HepG2 (cell line): ENCODE results near the gene LUC7L2. TPM values are rescaled to one million over a fixed set of nuclear protein-coding genes. Genes with fewer than 3 reads are reported as not detected.

Source experiments
- ATAC-seq: fragments of 200-7000 bp; cut with Tn5 transposase; 3 replicates; pipeline ENCODE4 v1.9.1; 2020; ENCODE audit warnings: mild to moderate bottlenecking, moderate library complexity
- BruUV-seq: library from RNA; stranded (reverse); fragments of 400-500 nt; replicated peaks from 2 replicates; lab custom pipeline; 2021; lab: Mats Ljungman, UMichigan
- CTCF ChIA-PET: fragments of 300-600 bp; formaldehyde crosslinking; extraction: SDS; loops from one replicate; lab custom pipeline; 2021; ENCODE audit warnings: low total read pairs, inconsistent platforms, low intra/inter-chr PET ratio; lab: Yijun Ruan, JAX
- POLR2A ChIA-PET: fragments of 350-600 bp; sonication (Branson Sonifier 250); formaldehyde crosslinking; loops from one replicate; lab custom pipeline; 2020; ENCODE audit warnings: antibody characterized with exemption, inconsistent platforms; lab: Yijun Ruan, JAX
- DNase-seq: peaks from one replicate; pipeline ENCODE4 v3.0.0-alpha.2; 2015; ENCODE audit warnings: low spot score
- FAIRE-seq: peaks from 3 replicates; lab custom pipeline; 2011; peaks lifted over from hg19 to GRCh38; lab: Jason Lieb, UNC
- H2AFZ ChIP-seq: one replicate; pipeline ENCODE4 v1.6.1; 2011; ENCODE audit warnings: low read length, inconsistent platforms
- H3K27ac ChIP-seq: fragments of 300-600 bp; 3 replicates; pipeline ENCODE4 v1.8.0; 2011; ENCODE audit warnings: mixed run types, mild to moderate bottlenecking, mixed read lengths, low read length, inconsistent platforms; ENCODE audit not compliant: insufficient read depth; ENCODE audit errors: extremely low read length
- H3K27me3 ChIP-seq, 2 experiments: fragments of 200-600 bp in 1 of 2; 2 replicates in 1 of 2; 3 replicates in 1 of 2; pipeline versions ENCODE4 v1.6.0 to v1.8.0; 2011; ENCODE audit warnings: low read length in 2 of 2, mild to moderate bottlenecking in 2 of 2, moderate library complexity in 2 of 2, inconsistent platforms in 1 of 2; ENCODE audit not compliant: insufficient read depth in 2 of 2, control insufficient read depth in 1 of 2
- H3K36me3 ChIP-seq, 2 experiments: fragments of 200-600 bp in 1 of 2; replicated peaks in 1 of 2; 2 replicates in 1 of 2; 3 replicates in 1 of 2; pipeline versions ENCODE4 v1.5.1 to v1.8.0; 2011; ENCODE audit warnings: low read length in 2 of 2, inconsistent platforms in 1 of 2; ENCODE audit not compliant: insufficient read depth in 2 of 2, control insufficient read depth in 1 of 2
- H3K4me1 ChIP-seq: 2 replicates; pipeline ENCODE4 v1.5.1; 2012; ENCODE audit warnings: low read length, inconsistent platforms; ENCODE audit not compliant: insufficient read depth
- H3K4me2 ChIP-seq: 2 replicates; pipeline ENCODE4 v1.6.0; 2011; ENCODE audit warnings: low read depth, low read length, inconsistent platforms
- H3K4me3 ChIP-seq, 3 experiments: fragments of 200-600 bp in 1 of 3; sonication (generic), shearing (Covaris generic) in 1 of 3; replicated peaks in 1 of 3; 2 replicates each; pipeline ENCODE4 v1.5.1; 2011 to 2016; ENCODE audit warnings: low read length in 3 of 3, inconsistent platforms in 2 of 3, low read depth in 2 of 3, mild to moderate bottlenecking in 2 of 3, control low read depth in 1 of 3, mixed read lengths in 1 of 3; ENCODE audit not compliant: insufficient read depth in 1 of 3
- H3K79me2 ChIP-seq: one replicate; pipeline ENCODE4 v1.6.1; 2011; ENCODE audit warnings: low read length, inconsistent platforms; ENCODE audit not compliant: insufficient read depth
- H3K9ac ChIP-seq: 2 replicates; pipeline ENCODE4 v1.6.0; 2011; ENCODE audit warnings: mild to moderate bottlenecking, low read depth, low read length, inconsistent platforms; ENCODE audit not compliant: insufficient read depth
- H3K9me3 ChIP-seq: 2 replicates; pipeline ENCODE4 v1.5.1; 2012; ENCODE audit warnings: mild to moderate bottlenecking, low read length
- H4K20me1 ChIP-seq: 2 replicates; pipeline ENCODE4 v1.6.0; 2011; ENCODE audit warnings: inconsistent platforms, mild to moderate bottlenecking, low read length, moderate library complexity; ENCODE audit not compliant: insufficient read depth
- ARID2 ChIP-seq: sonication (generic); formaldehyde crosslinking; IDR thresholded peaks from 2 replicates; pipeline ENCODE4 v1.8.1; 2022; ENCODE audit warnings: mild to moderate bottlenecking, missing genetic modification reagents, borderline replicate concordance
- ASH2L ChIP-seq: fragments of 300-600, 200-600 bp; sonication (generic); IDR thresholded peaks from 2 replicates; pipeline ENCODE4 v1.7.0; 2017; ENCODE audit warnings: low read depth, mild to moderate bottlenecking, moderate library complexity, mixed read lengths, low read length; ENCODE audit not compliant: insufficient read length
- ATF3 ChIP-seq: sonication (generic); formaldehyde crosslinking; IDR thresholded peaks from 2 replicates; pipeline ENCODE4 v1.4.0; 2020; ENCODE audit warnings: missing genetic modification reagents
- ATF7 ChIP-seq, 2 experiments: fragments of 450-650 bp in 1 of 2; sonication (generic) in 1 of 2; formaldehyde crosslinking in 1 of 2; IDR thresholded peaks; 2 replicates each; pipeline versions ENCODE4 v1.4.0 to v1.6.1; 2016 to 2020; ENCODE audit warnings: antibody characterized with exemption in 1 of 2, mild to moderate bottlenecking in 1 of 2, missing genetic modification reagents in 1 of 2
- CC2D1A ChIP-seq: sonication (generic); formaldehyde crosslinking; IDR thresholded peaks from 2 replicates; pipeline ENCODE4 v1.8.1; 2023; ENCODE audit warnings: mild to moderate bottlenecking, missing genetic modification reagents
- EED ChIP-seq: sonication (generic); formaldehyde crosslinking; IDR thresholded peaks from 2 replicates; pipeline ENCODE4 v1.5.0; 2020; ENCODE audit warnings: mild to moderate bottlenecking, missing genetic modification reagents
- ESRRA ChIP-seq: sonication (generic); formaldehyde crosslinking; IDR thresholded peaks from 2 replicates; pipeline ENCODE4 v1.5.1; 2020; ENCODE audit warnings: mild to moderate bottlenecking, low read depth, missing genetic modification reagents
- JUNB ChIP-seq: sonication (generic); formaldehyde crosslinking; IDR thresholded peaks from 2 replicates; pipeline ENCODE4 v1.8.0; 2022; ENCODE audit warnings: missing genetic modification reagents, mild to moderate bottlenecking, borderline replicate concordance
- MBD4 ChIP-seq: IDR thresholded peaks from 2 replicates; pipeline ENCODE4 v1.6.1; 2012; ENCODE audit warnings: low read length, inconsistent platforms, borderline replicate concordance
- NKX3-1 ChIP-seq: sonication (generic); formaldehyde crosslinking; IDR thresholded peaks from 2 replicates; pipeline ENCODE4 v1.5.0; 2020; ENCODE audit warnings: missing genetic modification reagents
- NR3C1 ChIP-seq: sonication (generic); formaldehyde crosslinking; IDR thresholded peaks from 2 replicates; pipeline ENCODE4 v1.4.0; 2020; ENCODE audit warnings: missing genetic modification reagents
- SAFB2 ChIP-seq: sonication (generic); formaldehyde crosslinking; IDR thresholded peaks from 2 replicates; pipeline ENCODE4 v1.5.1; 2020; ENCODE audit warnings: missing genetic modification reagents, low read depth, mild to moderate bottlenecking, borderline replicate concordance
- TAF1 ChIP-seq: sonication (generic); formaldehyde crosslinking; IDR thresholded peaks from 2 replicates; pipeline ENCODE4 v1.4.0; 2020; ENCODE audit warnings: missing genetic modification reagents
- TRAFD1 ChIP-seq: sonication (generic); formaldehyde crosslinking; IDR thresholded peaks from 2 replicates; pipeline ENCODE4 v1.5.1; 2020; ENCODE audit warnings: missing genetic modification reagents, mild to moderate bottlenecking, borderline replicate concordance
- ZBTB49 ChIP-seq: sonication (generic); formaldehyde crosslinking; IDR thresholded peaks from 2 replicates; pipeline ENCODE4 v1.4.0; 2020; ENCODE audit warnings: missing genetic modification reagents, borderline replicate concordance
- ZNF124 ChIP-seq: sonication (generic); formaldehyde crosslinking; IDR thresholded peaks from 2 replicates; pipeline ENCODE4 v1.4.0; 2020; ENCODE audit warnings: missing genetic modification reagents
- ZNF354B ChIP-seq: sonication (generic); formaldehyde crosslinking; IDR thresholded peaks from 2 replicates; pipeline ENCODE4 v1.8.0; 2022; ENCODE audit warnings: mild to moderate bottlenecking, missing genetic modification reagents
- ZNF510 ChIP-seq: sonication (generic); formaldehyde crosslinking; IDR thresholded peaks from 2 replicates; pipeline ENCODE4 v1.4.0; 2020; ENCODE audit warnings: low read depth, mild to moderate bottlenecking, missing genetic modification reagents
- ZNF607 ChIP-seq: sonication (generic); formaldehyde crosslinking; IDR thresholded peaks from 2 replicates; pipeline ENCODE4 v1.5.1; 2020; ENCODE audit warnings: missing genetic modification reagents, mild to moderate bottlenecking, borderline replicate concordance
- ZNF720 ChIP-seq: sonication (generic); formaldehyde crosslinking; IDR thresholded peaks from 2 replicates; pipeline ENCODE4 v1.4.0; 2020; ENCODE audit warnings: missing genetic modification reagents
- ZNF784 ChIP-seq: sonication (generic); formaldehyde crosslinking; IDR thresholded peaks from 2 replicates; pipeline ENCODE4 v1.5.1; 2020; ENCODE audit warnings: missing genetic modification reagents, mild to moderate bottlenecking, borderline replicate concordance
- WGBS: methylation state at CpG from one replicate; pipeline ENCODE4 v1.1.6; 2017; ENCODE audit warnings: low lambda C conversion rate; 5-methylcytosine and 5-hydroxymethylcytosine counted together
- in situ Hi-C: cut with HindIII; loops from 2 replicates; pipeline ENCODE4 v1.10.0; 2017; ENCODE audit warnings: low pct_unique_long_range_greater_than_20kb; ENCODE audit not compliant: extremely low pct_ligation_motif_present
- intact Hi-C: fragments of 100-400 bp; cut with micrococcal nuclease; formaldehyde crosslinking; loops from one replicate; pipeline ENCODE4 v1.10.0; 2022; ENCODE audit not compliant: unreplicated experiment
- polyA plus RNA-seq, 8 experiments: library from polyadenylated mRNA; depleted of rRNA in 3 of 8; stranded (reverse) in 7 of 8; unstranded in 1 of 8; fragments of >200 nt; fragmentation: Illumina TruSeq in 4 of 8; extraction: Trizol in 4 of 8; gene quantifications; 2 replicates each; pipeline versions ENCODE4 v1.2.1 to v1.2.3, GENCODE V29; 2011 to 2016; ENCODE audit warnings: low read depth in 4 of 8, missing spikeins in 1 of 8, mixed read lengths in 1 of 8; ENCODE audit not compliant: insufficient read depth in 1 of 8
- total RNA-seq, 5 experiments: library from RNA; depleted of rRNA; stranded (reverse); fragments of >200 nt; fragmentation: Illumina TruSeq; extraction: Trizol; gene quantifications; 2 replicates each; pipeline ENCODE4 v1.2.3, GENCODE V29; 2016; ENCODE audit warnings: low read depth in 1 of 5

Gene LUC7L2
- total and polyA plus RNA-seq, 2 of the 13 experiments (the other 11 are each of a cell fraction or from before 2014, with no cell fraction given) = 17.9 to 50.7 TPM

GRCh38 chr7:139362302-139362701 lies 2.6 kb downstream of the LUC7L2 start (continued):
- no peak for TF ChIP-seq ATF3 (CRISPR knock-in tag)
- no peak for TF ChIP-seq TAF1
- TF ChIP-seq NR3C1 = no peak
- TF ChIP-seq ZNF354B (CRISPR knock-in tag) = no peak
- no peak for TF ChIP-seq ZNF124 (CRISPR knock-in tag)
- TF ChIP-seq SAFB2 = no peak
- no peak for TF ChIP-seq ATF7 (IDR thresholded peaks at IDR 0.05)
- TF ChIP-seq ATF7 (CRISPR knock-in tag; IDR thresholded peaks at IDR 0.05) = no peak
- no peak for TF ChIP-seq ZNF510 (CRISPR knock-in tag)
- no peak for TF ChIP-seq ARID2

- H3K36me3 ChIP-seq = peaks cover 6 to 18% of the 10 kb centered on the region in 2 experiments; a peak in 4 of 5 replicates
- no peaks in the 10 kb centered on the region for H3K9me3 ChIP-seq
- CTCF ChIA-PET = no interaction called here
- peak overlapping the region; percentile 10; the same call in 1 of the 2 replicates for H3K4me2 ChIP-seq
- DNase-seq (no peak), FAIRE-seq (no peak), ATAC-seq (no peak)
- POLR2A ChIA-PET = no interaction called here
- H3K27me3 ChIP-seq = no peaks in the 10 kb centered on the region
- no peak overlapping the region for H2AFZ ChIP-seq
- in situ Hi-C loops (no loop called here), intact Hi-C loops (no loop called here)
- WGBS = 99% methylated on average over 6 of the region's 6 CpGs
- peaks cover 42% of the 10 kb centered on the region for H3K4me1 ChIP-seq
- H3K27ac ChIP-seq = no peak overlapping the region
- no peak overlapping the region for H3K4me3 ChIP-seq
- no peak overlapping the region for H3K9ac ChIP-seq
- peaks cover 20% of the 10 kb centered on the region for H4K20me1 ChIP-seq
- no TSS peak for BruUV-seq
- peaks cover 77% of the 10 kb centered on the region for H3K79me2 ChIP-seq
- TF ChIP-seq CC2D1A (no peak), ESRRA (CRISPR knock-in tag) (no peak), TRAFD1 (CRISPR knock-in tag) (no peak), MBD4 (no peak), ZBTB49 (CRISPR knock-in tag) (no peak), ASH2L (no peak), NKX3-1 (no peak), ZNF607 (CRISPR knock-in tag) (no peak), ZNF784 (CRISPR knock-in tag) (no peak), EED (CRISPR knock-in tag) (no peak), JUNB (CRISPR knock-in tag) (no peak), ZNF720 (CRISPR knock-in tag) (no peak)
These were observed 3.3 kb downstream of the LUC7L2 start for GRCh38 chr7:139362981-139363380.
